Measurements from ENCODE around the gene ANGPTL4. TPM values are rescaled to one million over a fixed set of nuclear protein-coding genes. Genes with fewer than 3 reads are reported as not detected.

Gene ANGPTL4
- polyA plus RNA-seq, 1 donor from 2014 or later, result not detected

DNA sequence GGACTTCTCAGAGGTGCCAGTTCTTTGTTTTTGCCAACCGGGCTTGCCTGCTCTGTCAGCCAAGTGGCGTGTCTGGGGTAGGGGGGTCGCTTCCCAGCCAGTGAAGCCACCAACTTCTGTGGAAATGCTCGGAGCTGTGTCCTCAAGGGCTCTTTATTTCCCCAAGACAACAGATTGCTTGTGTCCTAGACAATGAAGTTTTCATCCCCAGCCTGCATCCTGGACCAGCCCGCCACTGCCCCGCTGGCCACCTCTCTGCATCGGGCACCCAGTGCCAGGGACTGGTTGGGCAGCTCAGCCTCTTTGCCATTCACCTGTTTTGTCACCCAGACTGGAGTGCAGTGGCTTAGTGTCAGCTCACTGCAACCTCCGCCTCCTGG, 29.9 kb downstream of the ANGPTL4 start:
- H4K20me1 ChIP-seq (ENCODE audit: insufficient read depth), result peaks cover 40% of the 10 kb centered on the region

DNA sequence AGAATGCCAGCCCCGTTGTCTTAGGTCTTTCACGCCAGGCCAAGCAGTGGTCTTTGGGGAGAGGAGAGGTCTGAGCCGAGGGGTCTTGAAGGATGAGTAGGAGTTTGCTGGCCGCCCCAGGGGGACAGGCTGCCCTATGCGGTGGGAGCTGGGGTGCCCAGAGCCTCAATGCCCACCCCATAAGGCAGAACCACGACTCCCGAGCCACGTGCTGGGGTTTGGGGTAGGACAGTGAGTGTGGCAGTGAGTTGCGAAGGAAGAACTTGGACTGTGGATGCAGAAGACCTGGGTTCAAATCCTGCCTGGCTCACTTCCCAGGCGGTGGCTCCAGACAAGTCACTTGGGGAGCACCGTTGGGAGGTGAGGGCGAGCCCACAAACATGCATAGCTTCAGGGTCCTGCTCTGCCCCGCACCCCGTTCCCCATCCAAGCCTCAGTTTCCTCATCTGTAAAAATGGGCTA, 31.7 kb downstream of the ANGPTL4 start:
- Histone ChIP-seq H3K36me3 (ENCODE audit: insufficient read depth, low read length) (no peaks in the 10 kb centered on the region), H2AFZ (ENCODE audit: low read depth, low read length) (no peak overlapping the region), H4K20me1 (ENCODE audit: insufficient read depth) (peaks cover 40% of the 10 kb centered on the region), H3K4me2 (ENCODE audit: low read length) (no peak overlapping the region), H3F3A (ENCODE audit: insufficient read depth, low read length, poor library complexity, severe bottlenecking) (no peaks in the 10 kb centered on the region), H3K79me2 (replicated peaks; ENCODE audit: insufficient read depth, low read length) (peaks cover 59% of the 10 kb centered on the region), H3K27me3 (ENCODE audit: insufficient read depth, low read depth, low read length) (no peaks in the 10 kb centered on the region), H3K27ac (ENCODE audit: low read length) (no peak overlapping the region), H3K9ac (ENCODE audit: low read length) (no peak overlapping the region), H3K9me2 (ENCODE audit: insufficient read depth, low read length) (no peaks in the 10 kb centered on the region), H3K4me3 (ENCODE audit: low read length) (no peak overlapping the region), H3K9me3 (ENCODE audit: low read length) (no peaks in the 10 kb centered on the region)
- TF ChIP-seq, protein P1, sequence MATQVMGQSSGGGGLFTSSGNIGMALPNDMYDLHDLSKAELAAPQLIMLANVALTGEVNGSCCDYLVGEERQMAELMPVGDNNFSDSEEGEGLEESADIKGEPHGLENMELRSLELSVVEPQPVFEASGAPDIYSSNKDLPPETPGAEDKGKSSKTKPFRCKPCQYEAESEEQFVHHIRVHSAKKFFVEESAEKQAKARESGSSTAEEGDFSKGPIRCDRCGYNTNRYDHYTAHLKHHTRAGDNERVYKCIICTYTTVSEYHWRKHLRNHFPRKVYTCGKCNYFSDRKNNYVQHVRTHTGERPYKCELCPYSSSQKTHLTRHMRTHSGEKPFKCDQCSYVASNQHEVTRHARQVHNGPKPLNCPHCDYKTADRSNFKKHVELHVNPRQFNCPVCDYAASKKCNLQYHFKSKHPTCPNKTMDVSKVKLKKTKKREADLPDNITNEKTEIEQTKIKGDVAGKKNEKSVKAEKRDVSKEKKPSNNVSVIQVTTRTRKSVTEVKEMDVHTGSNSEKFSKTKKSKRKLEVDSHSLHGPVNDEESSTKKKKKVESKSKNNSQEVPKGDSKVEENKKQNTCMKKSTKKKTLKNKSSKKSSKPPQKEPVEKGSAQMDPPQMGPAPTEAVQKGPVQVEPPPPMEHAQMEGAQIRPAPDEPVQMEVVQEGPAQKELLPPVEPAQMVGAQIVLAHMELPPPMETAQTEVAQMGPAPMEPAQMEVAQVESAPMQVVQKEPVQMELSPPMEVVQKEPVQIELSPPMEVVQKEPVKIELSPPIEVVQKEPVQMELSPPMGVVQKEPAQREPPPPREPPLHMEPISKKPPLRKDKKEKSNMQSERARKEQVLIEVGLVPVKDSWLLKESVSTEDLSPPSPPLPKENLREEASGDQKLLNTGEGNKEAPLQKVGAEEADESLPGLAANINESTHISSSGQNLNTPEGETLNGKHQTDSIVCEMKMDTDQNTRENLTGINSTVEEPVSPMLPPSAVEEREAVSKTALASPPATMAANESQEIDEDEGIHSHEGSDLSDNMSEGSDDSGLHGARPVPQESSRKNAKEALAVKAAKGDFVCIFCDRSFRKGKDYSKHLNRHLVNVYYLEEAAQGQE (IDR thresholded peaks at IDR 0.05; ENCODE audit: borderline replicate concordance), result no peak
- TF ChIP-seq MXI1 (conservative IDR thresholded peaks at IDR 0.05; ENCODE audit: poor library complexity, severe bottlenecking) (no peak), POLR2AphosphoS5 (IDR thresholded peaks at IDR 0.05) (no peak), EZH2 (IDR thresholded peaks at IDR 0.05; ENCODE audit: borderline replicate concordance, insufficient read depth, low read length, poor library complexity, severe bottlenecking) (no peak), SMC3 (conservative IDR thresholded peaks at IDR 0.05; ENCODE audit: poor library complexity) (no peak)

More for the DNA sequence above, 29.9 kb downstream of the ANGPTL4 start:
- no peaks in the 10 kb centered on the region for H3K27me3 ChIP-seq (ENCODE audit: insufficient read depth, low read depth, low read length)
- no peak overlapping the region for H3K27ac ChIP-seq (ENCODE audit: low read length)
- no peak overlapping the region for H3K9ac ChIP-seq (ENCODE audit: low read length)
- TF ChIP-seq EZH2 (IDR thresholded peaks at IDR 0.05; ENCODE audit: borderline replicate concordance, insufficient read depth, low read length, poor library complexity, severe bottlenecking), result no peak
- no peak for TF ChIP-seq SMC3 (conservative IDR thresholded peaks at IDR 0.05; ENCODE audit: poor library complexity)
- TF ChIP-seq POLR2AphosphoS5 (IDR thresholded peaks at IDR 0.05), result no peak
- TF ChIP-seq MXI1 (conservative IDR thresholded peaks at IDR 0.05; ENCODE audit: poor library complexity, severe bottlenecking), result no peak
- TF ChIP-seq, protein P2, sequence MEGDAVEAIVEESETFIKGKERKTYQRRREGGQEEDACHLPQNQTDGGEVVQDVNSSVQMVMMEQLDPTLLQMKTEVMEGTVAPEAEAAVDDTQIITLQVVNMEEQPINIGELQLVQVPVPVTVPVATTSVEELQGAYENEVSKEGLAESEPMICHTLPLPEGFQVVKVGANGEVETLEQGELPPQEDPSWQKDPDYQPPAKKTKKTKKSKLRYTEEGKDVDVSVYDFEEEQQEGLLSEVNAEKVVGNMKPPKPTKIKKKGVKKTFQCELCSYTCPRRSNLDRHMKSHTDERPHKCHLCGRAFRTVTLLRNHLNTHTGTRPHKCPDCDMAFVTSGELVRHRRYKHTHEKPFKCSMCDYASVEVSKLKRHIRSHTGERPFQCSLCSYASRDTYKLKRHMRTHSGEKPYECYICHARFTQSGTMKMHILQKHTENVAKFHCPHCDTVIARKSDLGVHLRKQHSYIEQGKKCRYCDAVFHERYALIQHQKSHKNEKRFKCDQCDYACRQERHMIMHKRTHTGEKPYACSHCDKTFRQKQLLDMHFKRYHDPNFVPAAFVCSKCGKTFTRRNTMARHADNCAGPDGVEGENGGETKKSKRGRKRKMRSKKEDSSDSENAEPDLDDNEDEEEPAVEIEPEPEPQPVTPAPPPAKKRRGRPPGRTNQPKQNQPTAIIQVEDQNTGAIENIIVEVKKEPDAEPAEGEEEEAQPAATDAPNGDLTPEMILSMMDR (IDR thresholded peaks at IDR 0.05; ENCODE audit: poor library complexity, severe bottlenecking), result no peak
- no peak for TF ChIP-seq RAD21 (conservative IDR thresholded peaks at IDR 0.05)
- TF ChIP-seq EP300 (conservative IDR thresholded peaks at IDR 0.05; ENCODE audit: poor library complexity, severe bottlenecking), result no peak
- no peak for TF ChIP-seq TAF1 (IDR thresholded peaks at IDR 0.05; ENCODE audit: low read depth)
- TF ChIP-seq, protein P1 (IDR thresholded peaks at IDR 0.05; ENCODE audit: borderline replicate concordance), result no peak
- no peaks in the 10 kb centered on the region for H3K9me3 ChIP-seq (ENCODE audit: low read length)
- H3K9me2 ChIP-seq (ENCODE audit: insufficient read depth, low read length), result no peaks in the 10 kb centered on the region
- H2AFZ ChIP-seq (ENCODE audit: low read depth, low read length), result no peak overlapping the region
- H3K79me2 ChIP-seq (replicated peaks; ENCODE audit: insufficient read depth, low read length), result peaks cover 63% of the 10 kb centered on the region
- H3K4me2 ChIP-seq (ENCODE audit: low read length), result no peak overlapping the region
- no peaks in the 10 kb centered on the region for H3F3A ChIP-seq (ENCODE audit: insufficient read depth, low read length, poor library complexity, severe bottlenecking)
- H3K4me3 ChIP-seq (ENCODE audit: low read length), result no peak overlapping the region
- H3K36me3 ChIP-seq (ENCODE audit: insufficient read depth, low read length), result no peaks in the 10 kb centered on the region
